ENCODE data around the gene GALNT11. TPM values are rescaled to one million over a fixed set of nuclear protein-coding genes. Genes with fewer than 3 reads are reported as not detected.

Gene GALNT11
- total and polyA plus RNA-seq, 9 donors = 20.1 to 57.6 (median 34.3) TPM

- Histone ChIP-seq H3K27ac (no peak overlapping the region), H3K4me3 (no peak overlapping the region), H3K36me3 (no peaks in the 10 kb centered on the region), H3K27me3 (no peaks in the 10 kb centered on the region), H3K4me1 (ENCODE audit: insufficient read depth) (no peaks in the 10 kb centered on the region), H3K9me3 (no peaks in the 10 kb centered on the region)
- DNase-seq = no peak
- intact Hi-C loops (cut with DNase I) = no loop called here
- 92 to 95% (median 94%) methylated on average over 9 of the region's 9 CpGs for WGBS, 3 donors
- TF ChIP-seq EP300 (IDR thresholded peaks at IDR 0.05) (no peak), POLR2A (IDR thresholded peaks at IDR 0.05) (no peak)
- TF ChIP-seq, protein P1, sequence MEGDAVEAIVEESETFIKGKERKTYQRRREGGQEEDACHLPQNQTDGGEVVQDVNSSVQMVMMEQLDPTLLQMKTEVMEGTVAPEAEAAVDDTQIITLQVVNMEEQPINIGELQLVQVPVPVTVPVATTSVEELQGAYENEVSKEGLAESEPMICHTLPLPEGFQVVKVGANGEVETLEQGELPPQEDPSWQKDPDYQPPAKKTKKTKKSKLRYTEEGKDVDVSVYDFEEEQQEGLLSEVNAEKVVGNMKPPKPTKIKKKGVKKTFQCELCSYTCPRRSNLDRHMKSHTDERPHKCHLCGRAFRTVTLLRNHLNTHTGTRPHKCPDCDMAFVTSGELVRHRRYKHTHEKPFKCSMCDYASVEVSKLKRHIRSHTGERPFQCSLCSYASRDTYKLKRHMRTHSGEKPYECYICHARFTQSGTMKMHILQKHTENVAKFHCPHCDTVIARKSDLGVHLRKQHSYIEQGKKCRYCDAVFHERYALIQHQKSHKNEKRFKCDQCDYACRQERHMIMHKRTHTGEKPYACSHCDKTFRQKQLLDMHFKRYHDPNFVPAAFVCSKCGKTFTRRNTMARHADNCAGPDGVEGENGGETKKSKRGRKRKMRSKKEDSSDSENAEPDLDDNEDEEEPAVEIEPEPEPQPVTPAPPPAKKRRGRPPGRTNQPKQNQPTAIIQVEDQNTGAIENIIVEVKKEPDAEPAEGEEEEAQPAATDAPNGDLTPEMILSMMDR (IDR thresholded peaks at IDR 0.05) = no peak
These were observed 96.0 kb downstream of the GALNT11 start for GRCh38 chr7:152121432-152121831.

GRCh38 chr7:152122540-152122939, 97.1 kb downstream of the GALNT11 start:
- Histone ChIP-seq H3K27me3 (no peaks in the 10 kb centered on the region), H3K36me3 (no peaks in the 10 kb centered on the region), H3K9me3 (no peaks in the 10 kb centered on the region), H3K4me3 (no peak overlapping the region), H3K4me1 (ENCODE audit: insufficient read depth) (no peaks in the 10 kb centered on the region), H3K27ac (no peak overlapping the region)
- intact Hi-C loops (cut with DNase I) = no loop called here
- no peak for DNase-seq
- TF ChIP-seq, protein P1 (IDR thresholded peaks at IDR 0.05) = no peak
- TF ChIP-seq EP300 (IDR thresholded peaks at IDR 0.05) = no peak
- no peak for TF ChIP-seq POLR2A (IDR thresholded peaks at IDR 0.05)
- WGBS, 3 donors = 96 to 100% (median 98%) methylated on average over 1 of the region's 1 CpG

DNA sequence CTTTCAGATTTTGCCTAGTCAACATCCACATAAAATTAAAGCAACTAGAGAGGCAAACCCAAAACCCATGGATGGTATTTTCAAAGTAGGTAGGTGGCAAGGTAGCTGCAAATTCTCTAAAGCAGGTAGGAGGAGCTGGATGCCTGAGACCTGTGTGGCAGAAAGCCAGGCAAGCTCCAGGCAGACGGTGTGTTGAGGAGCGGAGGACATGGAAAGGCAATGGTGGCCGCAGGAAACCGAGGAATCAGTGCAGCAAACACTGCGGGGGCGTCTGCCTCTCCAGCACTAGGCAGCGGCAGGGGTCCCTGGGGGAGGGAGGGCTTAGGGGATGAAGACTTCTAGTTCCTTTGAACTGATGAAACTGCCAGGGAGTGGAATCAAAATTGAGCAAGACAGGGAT, 101.3 kb downstream of the GALNT11 start:
- Histone ChIP-seq H3K27ac (no peak overlapping the region), H3K4me3 (no peak overlapping the region), H3K36me3 (no peaks in the 10 kb centered on the region), H3K4me1 (ENCODE audit: insufficient read depth) (no peaks in the 10 kb centered on the region), H3K9me3 (no peaks in the 10 kb centered on the region), H3K27me3 (no peaks in the 10 kb centered on the region)
- WGBS, 3 donors = 85 to 88% (median 87%) methylated on average over 7 of the region's 7 CpGs
- DNase-seq = no peak
- no peak for TF ChIP-seq POLR2A (IDR thresholded peaks at IDR 0.05)
- TF ChIP-seq, protein P1 (IDR thresholded peaks at IDR 0.05) = no peak
- no peak for TF ChIP-seq EP300 (IDR thresholded peaks at IDR 0.05)
- intact Hi-C loops (cut with DNase I) = no loop called here

DNA sequence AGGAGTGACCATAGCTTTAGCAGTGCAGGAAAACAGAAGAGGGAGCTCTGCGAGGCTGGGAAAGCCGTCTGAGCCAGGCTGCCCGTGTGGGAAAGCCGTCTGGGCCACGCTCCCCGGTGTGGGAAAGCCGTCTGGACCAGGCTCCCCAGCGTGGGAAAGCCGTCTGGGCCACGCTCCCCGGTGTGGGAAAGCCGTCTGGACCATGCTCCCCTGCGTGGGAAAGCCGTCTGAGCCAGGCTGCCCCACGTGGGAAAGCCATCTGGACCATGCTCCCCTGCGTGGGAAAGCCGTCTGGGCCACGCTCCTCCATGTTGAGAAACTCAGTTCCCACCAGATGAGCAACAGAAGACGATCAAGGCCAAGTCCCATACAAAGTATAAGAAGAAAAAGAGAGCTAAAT, 101.8 kb downstream of the GALNT11 start:
- Histone ChIP-seq H3K27ac (no peak overlapping the region), H3K36me3 (no peaks in the 10 kb centered on the region)
- intact Hi-C loops (cut with DNase I) = no loop called here

DNA sequence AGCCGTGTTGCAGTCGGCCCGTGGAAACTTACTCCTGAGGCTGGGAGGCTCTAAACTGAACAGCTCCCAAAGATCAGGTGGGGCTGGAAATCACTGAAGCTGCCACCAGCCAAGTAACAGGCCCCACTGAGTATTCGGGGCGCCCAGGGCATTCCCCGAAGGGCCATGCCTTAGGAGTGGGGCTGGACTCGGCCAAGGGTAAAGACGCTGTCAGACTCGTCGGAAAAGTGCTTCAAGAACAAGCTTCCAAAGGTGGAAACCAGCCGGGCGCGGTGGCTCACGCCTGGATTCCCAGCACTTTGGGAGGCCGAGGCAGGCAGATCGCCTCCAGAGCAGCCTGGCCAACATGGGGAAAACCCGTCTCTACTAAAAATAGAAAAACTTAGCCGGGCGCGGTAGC, 102.8 kb downstream of the GALNT11 start:
- no peaks in the 10 kb centered on the region for H3K9me3 ChIP-seq
- 98% methylated on average over 20 of the region's 20 CpGs for WGBS, 3 donors
- no peak overlapping the region for H3K27ac ChIP-seq
- DNase-seq = no peak
- no peaks in the 10 kb centered on the region for H3K36me3 ChIP-seq
- no peaks in the 10 kb centered on the region for H3K4me1 ChIP-seq (ENCODE audit: insufficient read depth)
- intact Hi-C loops (cut with DNase I) = no loop called here
- no peak overlapping the region for H3K4me3 ChIP-seq
- no peaks in the 10 kb centered on the region for H3K27me3 ChIP-seq
- TF ChIP-seq, protein P1 (IDR thresholded peaks at IDR 0.05) = no peak
- TF ChIP-seq POLR2A (IDR thresholded peaks at IDR 0.05) = no peak
- no peak for TF ChIP-seq EP300 (IDR thresholded peaks at IDR 0.05)

More for the DNA sequence above, 101.8 kb downstream of the GALNT11 start:
- Histone ChIP-seq H3K4me1 (ENCODE audit: insufficient read depth) (no peaks in the 10 kb centered on the region), H3K4me3 (no peak overlapping the region), H3K27me3 (no peaks in the 10 kb centered on the region), H3K9me3 (no peaks in the 10 kb centered on the region)
- DNase-seq = no peak
- 93 to 95% (median 94%) methylated on average over 19 of the region's 19 CpGs for WGBS, 3 donors
- TF ChIP-seq EP300 (IDR thresholded peaks at IDR 0.05) = no peak
